K562 (cell line): ENCODE data around the gene COQ8B. TPM values are rescaled to one million over a fixed set of nuclear protein-coding genes. Genes with fewer than 3 reads are reported as not detected.

ENCODE experiments used
- ATAC-seq: fragments of 200-7000 bp; cut with Tn5 transposase; 3 replicates; pipeline ENCODE4 v1.9.1; 2020; ENCODE audit warnings: moderate library complexity
- BruUV-seq: library from RNA; stranded (reverse); fragments of 400-500 nt; replicated peaks from 2 replicates; lab custom pipeline; 2021; lab: Mats Ljungman, UMichigan
- CTCF ChIA-PET: fragments of 300-600 bp; formaldehyde crosslinking; extraction: SDS; loops from one replicate; lab custom pipeline; 2021; ENCODE audit warnings: low intra/inter-chr PET ratio; lab: Yijun Ruan, JAX
- POLR2A ChIA-PET: fragments of 300-600, 350-650 bp; sonication (Branson Sonifier 250); formaldehyde crosslinking; extraction: SDS; loops from one replicate; lab custom pipeline; 2021; ENCODE audit warnings: antibody characterized with exemption, inconsistent platforms; lab: Yijun Ruan, JAX
- DNase-seq, 4 experiments: peaks; one replicate each; pipeline versions ENCODE4 v3.0.0 to v3.0.0-alpha.2; 2011 to 2018; ENCODE audit warnings: low spot score in 3 of 4, mixed read lengths in 3 of 4; ENCODE audit errors: extremely low read depth in 1 of 4
- FAIRE-seq: peaks from 2 replicates; lab custom pipeline; 2011; peaks lifted over from hg19 to GRCh38; lab: Jason Lieb, UNC
- H2AFZ ChIP-seq: 2 replicates; pipeline ENCODE4 v1.6.0; 2011; ENCODE audit warnings: low read depth, low read length, control low read depth, inconsistent platforms
- H3K27ac ChIP-seq: fragments of 200-600 bp; 3 replicates; pipeline ENCODE4 v1.8.0; 2011; ENCODE audit warnings: low read depth, mild to moderate bottlenecking, control low read depth, inconsistent platforms, low read length, moderate library complexity, mixed read lengths; ENCODE audit errors: extremely low read depth
- H3K27me3 ChIP-seq, 2 experiments: fragments of 300-600 bp in 1 of 2; 2 replicates in 1 of 2; 3 replicates in 1 of 2; pipeline versions ENCODE4 v1.6.0 to v1.8.0; 2011; ENCODE audit warnings: inconsistent platforms in 2 of 2, low read length in 2 of 2, mild to moderate bottlenecking in 1 of 2, mixed read lengths in 1 of 2, moderate library complexity in 1 of 2; ENCODE audit not compliant: control insufficient read depth in 2 of 2, insufficient read depth in 2 of 2
- H3K36me3 ChIP-seq: fragments of 300-600 bp; 3 replicates; pipeline ENCODE4 v1.8.0; 2011; ENCODE audit warnings: mild to moderate bottlenecking, low read length, inconsistent platforms; ENCODE audit not compliant: control insufficient read depth, insufficient read depth
- H3K4me1 ChIP-seq, 2 experiments: fragments of 200-600 bp in 1 of 2; replicated peaks in 1 of 2; 2 replicates in 1 of 2; 3 replicates in 1 of 2; pipeline versions ENCODE4 v1.5.1 to v1.8.0; 2011; ENCODE audit warnings: inconsistent platforms in 2 of 2, low read length in 2 of 2, mild to moderate bottlenecking in 1 of 2, mixed read lengths in 1 of 2, moderate library complexity in 1 of 2; ENCODE audit not compliant: control insufficient read depth in 2 of 2, insufficient read depth in 2 of 2
- H3K4me2 ChIP-seq: 2 replicates; pipeline ENCODE4 v1.6.1; 2011; ENCODE audit warnings: low read length, control low read depth, inconsistent platforms, mixed read lengths; ENCODE audit not compliant: insufficient read depth
- H3K4me3 ChIP-seq: fragments of 200-600 bp; sonication (generic), shearing (Covaris generic); 2 replicates; pipeline ENCODE4 v1.5.1; 2016; ENCODE audit warnings: control low read depth, inconsistent platforms
- H3K79me2 ChIP-seq: fragments of 200-600 bp; 3 replicates; pipeline ENCODE4 v1.8.0; 2011; ENCODE audit warnings: low read length, inconsistent platforms; ENCODE audit not compliant: control insufficient read depth, insufficient read depth
- H3K9ac ChIP-seq, 2 experiments: 2 replicates each; pipeline versions ENCODE4 v1.6.0 to v1.6.1; 2011; ENCODE audit warnings: low read depth in 2 of 2, low read length in 2 of 2, control low read depth in 1 of 2, inconsistent platforms in 1 of 2, mild to moderate bottlenecking in 1 of 2, mixed read lengths in 1 of 2; ENCODE audit not compliant: insufficient read depth in 1 of 2
- H3K9me1 ChIP-seq: one replicate; pipeline ENCODE4 v1.6.0; 2011; ENCODE audit warnings: inconsistent platforms, mild to moderate bottlenecking, low read length, moderate library complexity; ENCODE audit not compliant: control insufficient read depth, insufficient read depth
- H3K9me3 ChIP-seq: replicated peaks from 2 replicates; pipeline ENCODE4 v1.5.1; 2011; ENCODE audit warnings: low read depth, low read length, inconsistent platforms; ENCODE audit not compliant: control insufficient read depth, insufficient read depth
- H4K20me1 ChIP-seq: replicated peaks from 2 replicates; pipeline ENCODE4 v1.6.1; 2011; ENCODE audit warnings: low read length, inconsistent platforms, mixed read lengths; ENCODE audit not compliant: control insufficient read depth, insufficient read depth
- BRCA1 ChIP-seq, 2 experiments: fragments of 450-650 bp in 1 of 2; sonication (generic) in 1 of 2; formaldehyde crosslinking in 1 of 2; IDR thresholded peaks; 2 replicates each; pipeline versions ENCODE4 v1.5.0 to v1.6.1; 2017 to 2020; ENCODE audit warnings: mild to moderate bottlenecking in 1 of 2, missing genetic modification reagents in 1 of 2
- CBFA2T3 ChIP-seq: fragments of 450-650 bp; IDR thresholded peaks from 2 replicates; pipeline ENCODE4 v1.6.1; 2017
- PKNOX1 ChIP-seq: fragments of 450-650 bp; IDR thresholded peaks from 2 replicates; pipeline ENCODE4 v1.6.1; 2016
- POLR2A ChIP-seq: fragments of 450-650 bp; conservative IDR thresholded peaks from 2 replicates; pipeline ENCODE4 v1.6.1; 2016
- RBFOX2 ChIP-seq: fragments of 200-400 bp; formaldehyde crosslinking; IDR thresholded peaks from 2 replicates; pipeline ENCODE4 v1.6.1; 2017; ENCODE audit warnings: low read depth, mild to moderate bottlenecking, low read length, moderate library complexity
- ZBTB9 ChIP-seq: fragments of 450-650 bp; formaldehyde crosslinking; IDR thresholded peaks from 2 replicates; pipeline ENCODE4 v1.4.0; 2020; ENCODE audit warnings: mild to moderate bottlenecking, moderate library complexity
- WGBS: fragments of 100-300 bp; shearing (Covaris generic); methylation state at CpG from one replicate; pipeline ENCODE4 v1.1.6; 2016; ENCODE audit warnings: low coverage, mixed read lengths; ENCODE audit not compliant: insufficient coverage; ENCODE audit errors: missing lambda C conversion rate; 5-methylcytosine and 5-hydroxymethylcytosine counted together
- in situ Hi-C: fragments of 300-500 bp; cut with MboI; formaldehyde crosslinking; loops from 4 replicates; pipeline ENCODE4 v1.15.0; 2018; ENCODE audit warnings: inconsistent platforms, mixed read lengths
- intact Hi-C: fragments of 100-400 bp; cut with micrococcal nuclease; formaldehyde crosslinking; loops from 2 replicates; pipeline ENCODE4 v1.14.2; 2022
- polyA plus RNA-seq, 8 experiments: library from polyadenylated mRNA; depleted of rRNA in 4 of 8; stranded (reverse) in 5 of 8; unstranded in 3 of 8; fragments of >200 nt; fragmentation: Nextera tagmentation in 2 of 8; fragmentation: Illumina TruSeq in 1 of 8; extraction: Ambion mirVana in 2 of 8; extraction: Trizol in 1 of 8; gene quantifications; 2 replicates each; pipeline versions ENCODE4 v1.2.1 to v1.2.3, GENCODE V29; 2011 to 2014; ENCODE audit warnings: inconsistent platforms in 1 of 8, missing spikeins in 1 of 8
- total RNA-seq, 7 experiments: library from RNA; depleted of rRNA in 6 of 7; stranded (reverse); fragments of >200 nt in 6 of 7; fragmentation: Illumina TruSeq in 2 of 7; extraction: Trizol in 2 of 7; gene quantifications; 2 replicates each; pipeline versions ENCODE4 v1.2.1 to v1.2.3, GENCODE V29; 2011 to 2021; ENCODE audit warnings: low replicate concordance in 1 of 7
- TF ChIP-seq, protein P1 (sequence below): sonication (generic); formaldehyde crosslinking; IDR thresholded peaks from 2 replicates; pipeline ENCODE4 v1.8.1; 2023; ENCODE audit warnings: mild to moderate bottlenecking, missing genetic modification reagents
- TF ChIP-seq, protein P2 (sequence below): sonication (generic); formaldehyde crosslinking; IDR thresholded peaks from 2 replicates; pipeline ENCODE4 v1.8.0; 2022; ENCODE audit warnings: missing genetic modification reagents, mild to moderate bottlenecking, moderate library complexity, borderline replicate concordance

Gene COQ8B
- total and polyA plus RNA-seq, 9 of the 15 experiments (the other 6 are each of a cell fraction or from before 2014, with no cell fraction given): 0.41 to 32.3 (median 12.9) TPM

GRCh38 chr19:40739871-40740703 is 23.4 kb upstream of the COQ8B start:
- POLR2A ChIA-PET: interaction anchor here (0.5 to 2.0 kb wide), 7 partner anchors 9 to 410 kb away, joined by 3 to 9 read pairs (median 3); partner anchors contain the start of genes ACTMAP and SNRPA
- Histone ChIP-seq H3K27ac (no peak overlapping the region), H3K9me1 (no peaks in the 10 kb centered on the region), H3K4me3 (no peak overlapping the region), H3K9ac (peak overlapping the region in 1 of 2 experiments; percentile 84; a peak in 2 of 4 replicates), H2AFZ (no peak overlapping the region), H3K27me3 (no peaks in the 10 kb centered on the region), H4K20me1 (0 out of 2 replicates have a peak, but pooled peaks cover 3% of the 10 kb centered on the region), H3K9me3 (no peaks in the 10 kb centered on the region), H3K4me1 (peaks cover 0 to 40% of the 10 kb centered on the region in 2 experiments; a peak in 3 of 5 replicates), H3K36me3 (peaks cover 43% of the 10 kb centered on the region; the same call in 2 of the 3 replicates), H3K4me2 (no peak overlapping the region), H3K79me2 (no peaks in the 10 kb centered on the region)
- in situ Hi-C loops: no loop called here
- 47% methylated on average over 14 of the region's 16 CpGs for WGBS
- no TSS peak for BruUV-seq
- CTCF ChIA-PET: no interaction called here
- DNase-seq (peak in 1 of 4 experiments; percentile 47), ATAC-seq (peak; percentile 24; the same call in 2 of the 3 replicates), FAIRE-seq (peak; percentile 44)
- intact Hi-C loops: loop anchor here (5.0 kb wide), 1 partner anchor 78 kb away; no protein-coding TSS in a partner anchor
- TF ChIP-seq, protein P1, sequence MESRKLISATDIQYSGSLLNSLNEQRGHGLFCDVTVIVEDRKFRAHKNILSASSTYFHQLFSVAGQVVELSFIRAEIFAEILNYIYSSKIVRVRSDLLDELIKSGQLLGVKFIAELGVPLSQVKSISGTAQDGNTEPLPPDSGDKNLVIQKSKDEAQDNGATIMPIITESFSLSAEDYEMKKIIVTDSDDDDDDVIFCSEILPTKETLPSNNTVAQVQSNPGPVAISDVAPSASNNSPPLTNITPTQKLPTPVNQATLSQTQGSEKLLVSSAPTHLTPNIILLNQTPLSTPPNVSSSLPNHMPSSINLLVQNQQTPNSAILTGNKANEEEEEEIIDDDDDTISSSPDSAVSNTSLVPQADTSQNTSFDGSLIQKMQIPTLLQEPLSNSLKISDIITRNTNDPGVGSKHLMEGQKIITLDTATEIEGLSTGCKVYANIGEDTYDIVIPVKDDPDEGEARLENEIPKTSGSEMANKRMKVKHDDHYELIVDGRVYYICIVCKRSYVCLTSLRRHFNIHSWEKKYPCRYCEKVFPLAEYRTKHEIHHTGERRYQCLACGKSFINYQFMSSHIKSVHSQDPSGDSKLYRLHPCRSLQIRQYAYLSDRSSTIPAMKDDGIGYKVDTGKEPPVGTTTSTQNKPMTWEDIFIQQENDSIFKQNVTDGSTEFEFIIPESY (CRISPR knock-in tag): 0 out of 2 replicates have a peak, but pooled peaks have one; percentile 45
- TF ChIP-seq POLR2A (peak; percentile 43; the same call in 1 of the 2 replicates), PKNOX1 (peak; percentile 36; the same call in 1 of the 2 replicates), CBFA2T3 (no peak), ZBTB9 (CRISPR knock-in tag) (no peak), RBFOX2 (0 out of 2 replicates have a peak, but pooled peaks have one; percentile 38), BRCA1 (IDR thresholded peaks at IDR 0.05) (no peak), BRCA1 (CRISPR knock-in tag; IDR thresholded peaks at IDR 0.05) (no peak)
- TF ChIP-seq, protein P2, sequence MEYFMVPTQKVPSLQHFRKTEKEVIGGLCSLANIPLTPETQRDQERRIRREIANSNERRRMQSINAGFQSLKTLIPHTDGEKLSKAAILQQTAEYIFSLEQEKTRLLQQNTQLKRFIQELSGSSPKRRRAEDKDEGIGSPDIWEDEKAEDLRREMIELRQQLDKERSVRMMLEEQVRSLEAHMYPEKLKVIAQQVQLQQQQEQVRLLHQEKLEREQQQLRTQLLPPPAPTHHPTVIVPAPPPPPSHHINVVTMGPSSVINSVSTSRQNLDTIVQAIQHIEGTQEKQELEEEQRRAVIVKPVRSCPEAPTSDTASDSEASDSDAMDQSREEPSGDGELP (CRISPR knock-in tag): peak; percentile 22; the same call in 1 of the 2 replicates
